GM10847 (cell line): ENCODE measurements around the gene ADIRF.

Experiments used
- POLR2A ChIP-seq: IDR thresholded peaks from 2 replicates; pipeline ENCODE4 v1.6.1; 2011; ENCODE audit not compliant: insufficient read length; ENCODE audit errors: extremely low read depth

The ADIRF gene

GRCh38 chr10:86958116-86958900 lies 10.0 kb upstream of the ADIRF start, which contains the start of gene SNCG:
TSS of gene SNCG (plus strand) at chr10:86958599. CDS start at chr10:86958698, 99 bp downstream.
- TF ChIP-seq POLR2A: no peak

DNA sequence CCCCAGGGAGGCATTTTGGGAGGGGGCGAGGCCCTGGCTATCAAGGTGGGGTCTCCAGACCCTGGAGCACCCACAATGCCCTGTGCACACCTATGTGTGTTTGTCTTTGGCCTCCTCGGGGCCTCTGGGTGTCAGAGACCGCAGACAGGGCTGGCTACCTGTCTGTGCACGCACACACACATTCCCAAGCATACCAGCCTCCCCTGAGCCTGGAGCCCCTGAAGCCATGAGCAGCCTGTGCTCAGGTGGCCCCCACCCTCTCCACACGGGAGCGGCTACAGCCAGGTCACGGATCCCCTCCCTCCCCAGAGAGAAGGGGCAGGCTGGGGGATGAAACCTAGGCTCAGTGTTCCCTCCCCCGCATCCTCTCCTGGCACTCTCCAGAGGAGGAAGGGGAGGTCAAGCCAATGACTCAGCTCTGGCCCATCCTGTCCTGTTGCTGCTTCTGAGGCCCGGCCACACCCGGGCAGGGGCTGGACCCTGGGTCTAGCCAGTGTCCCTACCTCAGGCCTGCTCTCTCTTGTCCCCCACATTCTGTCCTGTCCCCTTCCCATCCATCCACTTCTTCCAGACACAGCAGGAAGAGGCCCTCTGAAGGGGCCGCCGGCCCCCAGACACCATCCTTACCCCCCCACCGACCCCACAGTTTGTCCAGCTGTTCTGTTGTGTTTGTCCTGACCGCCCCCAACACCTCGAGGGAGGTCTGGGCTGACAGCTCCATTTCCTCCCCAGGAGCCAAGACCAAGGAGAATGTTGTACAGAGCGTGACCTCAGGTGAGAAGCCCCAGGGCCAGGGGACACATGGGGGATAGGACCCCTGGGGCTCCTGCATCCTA lies 9.2 kb upstream of the ADIRF start:
- TF ChIP-seq POLR2A: no peak

- TF ChIP-seq POLR2A: no peak
Measured at GRCh38 chr10:86959737-86960002, 8.6 kb upstream of the ADIRF start.

GRCh38 chr10:86960003-86960862 lies 8.0 kb upstream of the ADIRF start:
- no peak for TF ChIP-seq POLR2A

- TF ChIP-seq POLR2A: no peak
Measured at GRCh38 chr10:86960863-86961434, 7.3 kb upstream of the ADIRF start.

DNA sequence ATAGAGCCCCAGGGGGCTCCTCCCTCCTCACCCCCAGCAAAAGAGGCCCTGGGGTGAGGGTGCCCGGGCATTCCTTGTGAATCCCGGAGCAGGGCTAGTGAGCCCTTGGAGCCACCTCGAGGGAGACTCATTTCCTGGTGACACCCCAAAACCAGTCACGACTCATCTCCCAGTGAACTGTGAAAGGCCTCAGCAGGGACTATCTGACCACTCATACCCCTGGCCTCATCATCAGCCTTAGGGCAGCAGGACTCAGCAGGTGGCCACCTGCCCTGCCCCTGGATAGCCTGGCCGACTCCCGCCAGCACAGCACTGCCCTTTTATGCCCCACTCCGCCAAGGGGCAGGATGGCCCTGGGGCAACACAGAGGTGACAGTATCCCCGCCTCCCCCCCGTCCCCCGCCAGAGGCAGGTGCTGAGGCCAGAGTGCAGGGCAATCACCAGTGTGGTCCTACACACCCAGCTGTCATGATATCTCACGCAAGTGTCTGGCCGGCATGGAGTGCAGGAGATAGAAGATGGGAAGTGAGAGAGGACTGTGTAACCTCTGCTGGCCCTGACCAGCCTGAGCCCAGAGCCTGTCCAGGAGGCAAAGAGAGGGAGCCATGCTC lies 6.7 kb upstream of the ADIRF start:
- TF ChIP-seq POLR2A: no peak

GRCh38 chr10:86962136-86962980 lies 5.9 kb upstream of the ADIRF start:
- TF ChIP-seq POLR2A: no peak

DNA sequence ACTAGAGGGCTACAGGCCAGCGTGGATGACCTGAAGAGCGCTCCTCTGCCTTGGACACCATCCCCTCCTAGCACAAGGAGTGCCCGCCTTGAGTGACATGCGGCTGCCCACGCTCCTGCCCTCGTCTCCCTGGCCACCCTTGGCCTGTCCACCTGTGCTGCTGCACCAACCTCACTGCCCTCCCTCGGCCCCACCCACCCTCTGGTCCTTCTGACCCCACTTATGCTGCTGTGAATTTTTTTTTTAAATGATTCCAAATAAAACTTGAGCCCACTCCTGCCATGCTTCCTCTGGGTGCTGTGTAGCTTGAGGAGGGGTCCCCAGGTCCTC lies 5.3 kb upstream of the ADIRF start:
- TF ChIP-seq POLR2A: no peak

- no peak for TF ChIP-seq POLR2A
Measured at GRCh38 chr10:86963341-86963919, 4.9 kb upstream of the ADIRF start.

DNA sequence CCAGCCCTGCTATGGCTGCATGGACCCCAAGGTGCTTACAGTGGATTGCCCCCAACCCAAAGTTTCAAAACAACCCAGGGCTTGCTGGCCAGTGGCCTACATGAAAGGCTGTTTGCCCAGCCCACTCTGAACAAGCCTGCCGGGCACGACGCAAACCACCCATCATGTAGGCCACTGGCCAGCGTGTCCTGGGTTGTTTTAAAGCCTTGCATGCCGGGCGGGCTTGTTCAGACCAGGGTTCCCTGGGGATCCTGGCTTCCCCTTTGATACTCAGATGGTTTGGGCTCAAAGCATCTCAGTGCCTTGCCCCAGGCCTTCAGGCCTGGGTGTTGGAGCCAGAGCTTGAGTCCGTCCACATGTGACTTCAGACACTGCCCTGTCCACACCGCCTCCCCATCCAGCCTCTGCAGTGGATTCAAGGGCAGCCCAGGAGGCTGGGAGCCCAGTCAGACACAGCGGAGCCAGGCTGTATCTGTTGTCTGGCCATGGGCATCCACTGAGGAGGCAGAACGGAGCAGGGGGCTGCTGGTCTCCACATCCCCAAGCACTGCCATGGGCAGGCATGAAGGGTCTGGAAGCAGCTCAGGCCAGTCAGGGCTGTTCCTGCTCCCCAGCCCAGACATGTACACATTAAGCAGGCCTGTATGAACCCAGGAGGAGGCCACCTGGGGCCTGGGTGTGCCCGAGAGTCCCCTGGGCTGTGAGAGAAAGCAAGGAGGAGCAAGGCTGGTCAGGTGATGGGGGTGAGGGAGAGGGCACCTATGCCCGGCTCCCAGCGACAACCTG lies 4.0 kb upstream of the ADIRF start:
- TF ChIP-seq POLR2A: no peak

GRCh38 chr10:86964847-86965190 lies 3.5 kb upstream of the ADIRF start:
- TF ChIP-seq POLR2A: no peak

- TF ChIP-seq POLR2A: no peak
Measured at GRCh38 chr10:86965986-86966654, 2.2 kb upstream of the ADIRF start.
